Stomach smooth muscle (tissue), 2 donors: ENCODE data around the gene EIF2S2.

Source experiments
- H3K27ac ChIP-seq: one replicate; pipeline ENCODE4 v1.7.0; 2013; ENCODE audit warnings: mild to moderate bottlenecking, low read length, inconsistent platforms
- H3K27me3 ChIP-seq, 2 donors: one replicate each; pipeline ENCODE4 v1.7.0; 2013; ENCODE audit warnings: low read length in 2 of 2; ENCODE audit not compliant: insufficient read depth in 2 of 2, control insufficient read depth in 1 of 2
- H3K36me3 ChIP-seq, 2 donors: one replicate each; pipeline ENCODE4 v1.7.0; 2013; ENCODE audit warnings: low read length in 2 of 2; ENCODE audit not compliant: control insufficient read depth in 2 of 2, insufficient read depth in 2 of 2
- H3K4me1 ChIP-seq: one replicate; pipeline ENCODE4 v1.7.0; 2013; ENCODE audit warnings: low read length; ENCODE audit not compliant: control insufficient read depth, insufficient read depth
- H3K4me3 ChIP-seq, 2 donors: one replicate each; pipeline ENCODE4 v1.7.0; 2013; ENCODE audit warnings: low read length in 2 of 2
- H3K9ac ChIP-seq, 2 donors: one replicate each; pipeline ENCODE4 v1.7.0; 2013; ENCODE audit warnings: low read length in 2 of 2, mild to moderate bottlenecking in 1 of 2
- H3K9me3 ChIP-seq, 2 donors: one replicate each; pipeline ENCODE4 v1.7.0; 2013; ENCODE audit warnings: low read length in 2 of 2; ENCODE audit not compliant: control insufficient read depth in 2 of 2
- donor health status: healthy.
- donor health status: Pancreatic carcinoma.

Gene EIF2S2

DNA sequence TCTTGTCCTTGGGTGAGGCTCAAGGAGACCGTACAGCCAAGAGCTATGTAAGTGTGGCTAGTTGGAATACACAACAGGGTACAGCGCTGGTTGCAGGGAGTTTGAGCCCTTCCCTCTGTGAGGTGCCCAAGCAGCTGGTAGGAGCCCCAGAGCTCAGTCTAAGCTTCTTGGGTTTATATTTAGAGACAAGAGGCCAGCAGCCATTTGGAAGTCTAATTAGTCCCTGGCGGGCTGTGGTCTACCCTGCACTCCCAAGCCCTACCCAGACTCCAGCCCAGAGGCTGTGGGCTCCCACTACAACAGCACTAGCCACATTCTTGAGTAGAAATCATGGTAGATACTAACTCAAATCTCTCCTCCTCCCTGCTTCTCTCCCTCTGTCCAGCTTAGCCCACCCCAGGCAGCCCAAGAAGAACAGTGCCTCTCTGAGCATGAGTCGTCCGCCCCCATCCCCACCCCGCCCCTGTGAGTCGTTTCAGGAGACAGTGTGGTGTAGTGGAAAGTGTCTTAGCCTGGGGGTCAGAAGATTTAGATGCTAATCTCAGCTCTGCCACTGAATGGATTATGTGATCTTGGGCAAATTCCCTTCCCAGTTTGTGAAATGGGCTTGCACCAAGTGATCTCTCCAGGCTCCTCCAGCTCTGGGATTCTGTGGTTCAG is 37.8 kb downstream of the EIF2S2 start:
- no peaks in the 10 kb centered on the region for H3K27me3 ChIP-seq
- no peak overlapping the region for H3K4me3 ChIP-seq
- no peaks in the 10 kb centered on the region for H3K9me3 ChIP-seq
- peaks cover 28 to 47% of the 10 kb centered on the region in 2 donors for H3K36me3 ChIP-seq
- H3K9ac ChIP-seq: no peak overlapping the region
- H3K4me1 ChIP-seq: peaks cover 8% of the 10 kb centered on the region
- no peak overlapping the region for H3K27ac ChIP-seq

DNA sequence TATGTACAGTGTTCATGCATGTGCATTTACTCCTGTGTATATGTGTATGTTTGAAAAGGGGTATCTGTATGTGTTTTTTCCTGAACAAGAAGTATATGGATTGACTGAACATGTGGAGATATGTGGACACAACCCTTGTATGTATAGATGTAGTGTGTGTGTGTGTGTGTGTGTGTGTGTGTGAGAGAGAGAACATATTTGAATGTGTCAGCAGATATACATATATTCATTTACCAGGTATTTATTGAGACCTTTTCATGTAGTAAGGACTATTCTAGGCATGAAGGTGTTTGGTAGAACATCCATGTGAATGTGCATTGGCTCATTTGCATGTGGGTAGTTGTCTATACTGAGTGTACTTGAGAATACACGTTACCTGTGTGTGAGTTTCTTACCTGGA is 39.3 kb downstream of the EIF2S2 start:
- H3K9ac ChIP-seq: no peak overlapping the region
- peaks cover 23 to 33% of the 10 kb centered on the region in 2 donors for H3K36me3 ChIP-seq
- H3K27me3 ChIP-seq: no peaks in the 10 kb centered on the region
- H3K4me1 ChIP-seq: peaks cover 11% of the 10 kb centered on the region
- no peaks in the 10 kb centered on the region for H3K9me3 ChIP-seq
- no peak overlapping the region for H3K4me3 ChIP-seq
- no peak overlapping the region for H3K27ac ChIP-seq

DNA sequence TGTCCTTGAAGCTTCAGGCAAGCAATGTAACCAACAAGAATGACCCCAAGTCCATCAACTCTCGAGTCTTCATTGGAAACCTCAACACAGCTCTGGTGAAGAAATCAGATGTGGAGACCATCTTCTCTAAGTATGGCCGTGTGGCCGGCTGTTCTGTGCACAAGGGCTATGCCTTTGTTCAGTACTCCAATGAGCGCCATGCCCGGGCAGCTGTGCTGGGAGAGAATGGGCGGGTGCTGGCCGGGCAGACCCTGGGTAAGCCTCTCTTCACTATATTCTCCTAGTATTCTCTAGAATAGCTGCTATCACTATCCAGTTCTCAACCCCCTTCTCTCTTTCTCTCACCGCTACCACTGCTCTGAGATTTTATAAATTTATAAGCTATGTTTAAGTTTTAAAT is 40.0 kb downstream of the EIF2S2 start:
- Histone ChIP-seq H3K27ac (no peak overlapping the region), H3K36me3 (peaks cover 23 to 27% of the 10 kb centered on the region in 2 donors), H3K4me1 (peaks cover 11% of the 10 kb centered on the region), H3K4me3 (no peak overlapping the region), H3K9me3 (no peaks in the 10 kb centered on the region), H3K9ac (no peak overlapping the region), H3K27me3 (no peaks in the 10 kb centered on the region)

DNA sequence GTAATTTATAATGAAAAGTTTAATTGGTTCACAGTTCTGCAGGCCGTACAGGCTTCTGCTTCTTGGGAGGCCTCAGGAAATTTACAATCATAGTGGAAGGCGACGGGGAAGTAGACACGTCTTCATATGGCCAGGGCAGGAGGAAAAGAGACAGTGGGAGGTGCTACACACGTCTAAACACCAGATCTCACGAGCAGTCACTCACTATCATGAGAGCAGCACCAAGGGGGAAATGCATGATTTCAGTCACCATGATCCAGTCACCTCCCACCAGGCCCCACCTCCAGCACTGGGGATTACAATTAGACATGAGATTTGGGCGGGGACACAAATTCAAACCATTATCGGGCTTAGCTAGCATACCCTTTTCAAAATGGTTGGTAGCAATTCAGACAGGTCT is 41.2 kb downstream of the EIF2S2 start:
- Histone ChIP-seq H3K36me3 (peaks cover 14 to 20% of the 10 kb centered on the region in 2 donors), H3K4me3 (no peak overlapping the region), H3K9me3 (no peaks in the 10 kb centered on the region), H3K9ac (no peak overlapping the region), H3K4me1 (peaks cover 13% of the 10 kb centered on the region), H3K27ac (no peak overlapping the region), H3K27me3 (no peaks in the 10 kb centered on the region)

DNA sequence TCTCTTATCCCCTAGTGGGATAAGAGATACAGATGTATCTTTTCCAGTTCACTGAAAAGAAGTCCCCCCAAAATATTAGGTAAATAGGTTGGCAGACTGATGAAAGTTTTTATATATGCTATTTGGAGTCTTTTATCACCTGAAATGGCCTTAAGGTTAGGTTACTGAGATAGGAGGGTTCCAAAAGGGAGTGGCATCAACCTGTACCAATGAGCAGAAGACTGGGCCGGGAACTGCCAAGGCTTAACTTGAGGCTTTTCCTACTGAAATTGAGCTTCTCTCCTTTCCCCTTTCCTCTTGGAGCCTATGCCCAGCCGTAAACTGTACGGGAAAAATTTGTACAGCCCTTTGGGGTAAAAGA is 42.0 kb downstream of the EIF2S2 start:
- peaks cover 21% of the 10 kb centered on the region for H3K4me1 ChIP-seq
- no peaks in the 10 kb centered on the region for H3K27me3 ChIP-seq
- no peaks in the 10 kb centered on the region for H3K9me3 ChIP-seq
- peaks cover 11 to 16% of the 10 kb centered on the region in 2 donors for H3K36me3 ChIP-seq
- H3K4me3 ChIP-seq: no peak overlapping the region
- H3K27ac ChIP-seq: no peak overlapping the region
- no peak overlapping the region for H3K9ac ChIP-seq

DNA sequence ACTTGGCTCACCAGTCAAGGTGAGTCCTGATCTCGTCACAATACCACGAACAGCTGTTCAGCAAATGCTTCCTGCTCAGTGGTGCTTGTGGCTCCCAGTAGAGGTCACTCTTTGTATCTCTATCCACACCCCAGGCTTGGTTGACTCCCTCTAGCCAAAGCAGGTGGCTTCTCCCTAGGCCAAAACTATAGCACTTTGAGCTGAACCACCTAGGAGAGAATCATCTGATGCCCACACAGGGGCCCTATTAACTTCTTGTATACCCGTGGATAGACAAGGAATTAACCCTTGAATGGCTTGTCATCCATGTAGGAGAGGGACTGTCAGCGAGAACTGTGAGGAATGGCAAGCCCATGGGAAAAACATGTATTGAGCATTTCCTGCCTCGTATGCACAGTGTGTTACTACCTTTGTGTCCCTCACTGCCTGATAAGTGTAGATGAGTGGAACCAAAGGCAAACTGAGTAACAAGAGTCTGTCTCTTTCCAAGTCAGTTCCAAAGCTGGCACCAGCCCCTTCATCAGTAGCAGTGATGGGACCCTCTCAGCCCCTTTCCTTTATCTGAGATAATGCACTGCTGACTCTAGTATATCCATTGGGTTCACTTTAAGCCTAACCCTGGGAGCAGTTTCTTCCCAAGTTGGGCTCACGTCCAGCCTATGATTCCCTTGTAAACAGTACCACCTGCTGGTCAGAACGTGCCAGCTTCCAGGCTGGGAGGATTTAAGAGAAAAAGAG is 42.5 kb downstream of the EIF2S2 start:
- Histone ChIP-seq H3K36me3 (peaks cover 8 to 15% of the 10 kb centered on the region in 2 donors), H3K9ac (peak overlapping the region in 1 of 2 donors; percentile 5), H3K4me3 (no peak overlapping the region), H3K4me1 (peaks cover 25% of the 10 kb centered on the region), H3K27ac (no peak overlapping the region), H3K27me3 (no peaks in the 10 kb centered on the region), H3K9me3 (no peaks in the 10 kb centered on the region)

DNA sequence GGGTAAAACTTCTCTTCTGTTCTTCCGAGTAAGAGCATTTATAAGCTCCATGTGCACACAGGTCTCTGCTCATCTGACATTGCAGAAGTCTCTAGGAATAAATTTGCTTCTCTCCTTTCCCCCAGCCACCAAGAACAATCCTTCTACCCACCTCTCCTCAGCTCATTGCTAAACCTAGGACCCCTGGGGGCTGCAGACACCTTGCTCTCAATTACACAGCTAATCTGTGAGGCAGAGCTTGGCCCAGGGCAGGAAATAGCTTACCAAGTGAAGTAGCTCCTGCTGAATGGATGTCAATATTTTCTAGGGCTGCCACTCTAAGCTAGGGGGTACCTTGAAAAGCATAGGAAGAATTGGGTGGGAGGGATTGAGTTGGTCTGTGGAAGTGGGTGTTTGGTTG is 44.0 kb downstream of the EIF2S2 start:
- H3K9me3 ChIP-seq: no peaks in the 10 kb centered on the region
- H3K27ac ChIP-seq: peak overlapping the region; percentile 2
- peaks cover 25% of the 10 kb centered on the region for H3K4me1 ChIP-seq

DNA sequence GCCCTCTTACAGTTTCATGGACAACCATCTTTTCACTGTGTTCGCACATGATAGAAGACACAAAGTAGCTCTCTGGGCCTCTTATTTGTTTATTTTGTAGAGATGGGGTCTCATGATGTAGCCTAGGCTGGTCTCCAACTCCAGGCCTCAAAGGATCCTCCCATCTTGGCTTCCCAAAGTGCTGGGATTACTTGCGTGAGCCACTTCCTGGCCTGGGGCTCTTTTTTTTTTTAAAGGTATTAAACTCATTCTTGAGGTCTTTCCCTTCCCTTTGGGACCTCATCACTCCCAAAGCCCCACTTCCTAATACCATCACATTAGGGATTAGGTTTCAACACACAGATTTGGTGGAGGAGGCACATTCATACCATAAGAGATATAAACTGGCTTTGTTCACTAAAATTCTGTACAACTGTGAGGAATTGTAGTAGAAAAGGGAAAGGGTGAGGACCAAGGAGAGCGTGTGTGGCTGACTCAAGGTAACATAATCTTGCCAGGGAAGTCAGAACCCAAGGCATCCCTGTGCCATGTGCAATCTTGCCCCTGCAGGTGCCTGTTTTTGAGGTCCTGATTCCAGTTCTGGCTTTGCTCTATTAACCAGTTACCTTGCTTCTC is 45.5 kb downstream of the EIF2S2 start:
- H3K4me1 ChIP-seq: peaks cover 25% of the 10 kb centered on the region
- H3K4me3 ChIP-seq: no peak overlapping the region
- no peaks in the 10 kb centered on the region for H3K36me3 ChIP-seq
- no peaks in the 10 kb centered on the region for H3K9me3 ChIP-seq
- no peaks in the 10 kb centered on the region for H3K27me3 ChIP-seq
- H3K9ac ChIP-seq: no peak overlapping the region
- no peak overlapping the region for H3K27ac ChIP-seq

More for the DNA sequence above, 44.0 kb downstream of the EIF2S2 start:
- Histone ChIP-seq H3K36me3 (peaks cover 3 to 5% of the 10 kb centered on the region in 2 donors), H3K27me3 (no peaks in the 10 kb centered on the region), H3K9ac (no peak overlapping the region), H3K4me3 (no peak overlapping the region)

DNA sequence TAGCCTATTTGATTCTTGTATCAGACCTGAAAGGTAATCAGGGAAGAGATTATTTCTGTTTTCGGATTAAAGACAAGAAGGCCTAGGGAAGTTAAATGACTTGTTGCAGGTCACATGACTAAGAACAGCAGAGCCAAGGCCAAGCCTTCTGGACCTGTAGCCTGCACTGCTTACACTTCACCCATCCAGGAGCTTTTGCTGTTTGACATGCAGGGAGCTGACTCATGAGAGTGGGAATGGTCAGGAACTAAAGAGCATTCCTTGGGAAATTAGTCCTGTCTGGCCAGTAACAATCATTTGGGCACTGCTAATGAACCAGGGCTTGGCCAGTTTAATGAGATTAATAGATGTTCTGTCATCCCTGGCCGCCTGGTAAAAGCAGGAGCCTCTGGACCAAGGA is 46.8 kb downstream of the EIF2S2 start:
- no peaks in the 10 kb centered on the region for H3K9me3 ChIP-seq
- H3K4me3 ChIP-seq: no peak overlapping the region
- H3K27ac ChIP-seq: no peak overlapping the region
- H3K9ac ChIP-seq: no peak overlapping the region
- H3K4me1 ChIP-seq: peaks cover 25% of the 10 kb centered on the region
- H3K36me3 ChIP-seq: no peaks in the 10 kb centered on the region
- no peaks in the 10 kb centered on the region for H3K27me3 ChIP-seq

DNA sequence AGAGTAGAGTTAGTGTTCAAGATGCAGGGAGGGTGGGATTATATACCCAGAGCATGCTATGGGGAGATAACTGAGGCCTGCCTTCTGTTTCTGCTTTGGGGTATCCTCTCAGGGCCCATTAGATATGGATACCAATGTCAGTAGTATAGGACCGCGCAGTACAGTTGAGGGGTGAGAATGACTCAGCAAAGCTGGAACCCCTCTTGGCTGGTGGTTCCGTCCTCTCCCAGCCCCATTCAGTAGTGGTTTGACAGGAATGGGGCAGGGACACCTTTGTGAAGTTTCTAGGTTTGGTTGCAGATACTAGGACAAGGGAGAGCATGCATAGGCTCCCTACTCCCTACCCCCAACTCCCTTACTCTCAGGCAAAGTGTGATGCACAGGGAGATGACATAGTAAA is 47.8 kb downstream of the EIF2S2 start:
- peaks cover 18% of the 10 kb centered on the region for H3K4me1 ChIP-seq
- no peaks in the 10 kb centered on the region for H3K9me3 ChIP-seq
- H3K27ac ChIP-seq: no peak overlapping the region
- H3K4me3 ChIP-seq: no peak overlapping the region
- no peak overlapping the region for H3K9ac ChIP-seq
- no peaks in the 10 kb centered on the region for H3K36me3 ChIP-seq
- no peaks in the 10 kb centered on the region for H3K27me3 ChIP-seq
